DMS153 treated with DMSO at 0.1 percent for 48 hours (cell line): ENCODE data around the gene STAB1.

Experiments used
- DNase-seq: peaks from one replicate; lab custom pipeline; 2025; ENCODE audit not compliant: unreplicated experiment; lab: John Stamatoyannopoulos, UW

STAB1 gene

GRCh38 chr3:52561028-52561747 lies 66.0 kb downstream of the STAB1 start:
- DNase-seq, result no peak

GRCh38 chr3:52563984-52564383 lies 68.8 kb downstream of the STAB1 start:
- no peak for DNase-seq

- no peak for DNase-seq
Measured at GRCh38 chr3:52568069-52568468, 72.9 kb downstream of the STAB1 start.

GRCh38 chr3:52570076-52570475 lies 74.9 kb downstream of the STAB1 start:
- no peak for DNase-seq

GRCh38 chr3:52572221-52572620 lies 77.1 kb downstream of the STAB1 start:
- DNase-seq, result no peak
